NCI-H187 (cell line): ENCODE measurements around the gene TPSAB1.
A peak's percentile ranks its signal among the peaks of the same experiment; 100 is the strongest.
"Not testable (repeated sequence)": the region's sequence is repeated elsewhere in the genome, so short reads cannot be mapped to it uniquely, and the experiment has no call there.

Experiments used
- DNase-seq, 2 experiments: peaks; one replicate each; lab custom pipeline; 2025; lab: John Stamatoyannopoulos, UW

The TPSAB1 gene

GRCh38 chr16:1247903-1248537 lies 7.5 kb downstream of the TPSAB1 start:
- not testable (repeated sequence) for DNase-seq

- DNase-seq, result not testable (repeated sequence)
These were observed 8.7 kb downstream of the TPSAB1 start for GRCh38 chr16:1249031-1249755.

DNA sequence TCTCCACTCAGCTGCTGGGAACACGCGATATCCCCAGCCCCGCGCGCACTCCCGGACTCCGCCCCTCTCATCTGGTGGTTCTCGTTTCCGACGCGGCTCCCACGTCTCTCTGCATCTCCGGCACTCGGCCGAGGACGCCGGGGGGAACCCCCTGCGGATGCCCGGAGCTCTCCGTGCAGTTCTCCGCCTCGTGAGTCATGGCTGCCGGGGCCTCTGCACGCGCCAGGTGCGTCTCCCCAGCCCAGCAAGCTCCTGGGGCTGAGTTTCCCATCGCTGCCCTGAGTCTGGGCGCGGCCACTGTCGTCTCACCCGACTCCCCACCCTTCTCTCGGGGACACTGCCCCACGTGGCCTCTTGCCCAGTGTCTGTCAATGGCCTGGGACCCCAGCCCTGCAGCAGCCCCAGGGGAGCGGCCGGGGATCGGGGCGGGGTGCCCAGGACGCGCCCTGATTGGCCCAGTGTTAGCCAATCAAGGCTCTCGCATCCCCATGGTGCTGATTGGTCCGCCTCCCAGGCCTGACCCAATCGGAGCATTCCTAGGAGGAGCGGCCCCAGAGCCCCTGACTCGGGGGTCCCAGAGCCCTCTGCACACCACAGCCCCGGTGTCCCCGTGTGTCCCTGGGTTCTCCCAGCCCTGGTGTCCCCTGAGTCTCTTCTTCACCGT lies 13.3 kb downstream of the TPSAB1 start:
- DNase-seq, result not testable (repeated sequence)

- DNase-seq, result not testable (repeated sequence)
These were observed 14.3 kb downstream of the TPSAB1 start for GRCh38 chr16:1254821-1255220.

- DNase-seq, result not testable (repeated sequence)
These were observed 15.0 kb downstream of the TPSAB1 start, which contains the start of gene TPSD1 for GRCh38 chr16:1255276-1256122. Gene TPSD1 (plus strand): TSS chr16:1256069. CDS start chr16:1256281, 212 bp downstream.

DNA sequence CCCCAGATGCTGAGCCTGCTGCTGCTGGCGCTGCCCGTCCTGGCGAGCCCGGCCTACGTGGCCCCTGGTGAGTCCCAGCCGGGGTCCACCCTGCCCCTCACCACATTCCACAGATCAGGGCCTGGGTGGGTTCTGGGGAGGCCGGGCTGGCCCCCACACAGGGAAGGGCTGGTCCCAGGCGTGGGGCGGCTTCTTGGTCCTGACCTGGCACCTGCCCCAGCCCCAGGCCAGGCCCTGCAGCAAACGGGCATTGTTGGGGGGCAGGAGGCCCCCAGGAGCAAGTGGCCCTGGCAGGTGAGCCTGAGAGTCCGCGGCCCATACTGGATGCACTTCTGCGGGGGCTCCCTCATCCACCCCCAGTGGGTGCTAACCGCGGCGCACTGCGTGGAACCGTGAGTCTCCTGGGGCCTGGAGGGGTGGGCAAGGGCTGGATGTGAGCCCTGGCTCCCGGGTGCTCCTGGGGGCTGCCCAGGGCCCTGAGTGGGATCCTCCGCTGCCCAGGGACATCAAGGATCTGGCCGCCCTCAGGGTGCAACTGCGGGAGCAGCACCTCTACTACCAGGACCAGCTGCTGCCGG lies 15.9 kb downstream of the TPSAB1 start:
- DNase-seq, result not testable (repeated sequence)

- no peak for DNase-seq
These were observed 16.4 kb downstream of the TPSAB1 start for GRCh38 chr16:1256874-1257322.

- no peak for DNase-seq
These were observed 17.2 kb downstream of the TPSAB1 start for GRCh38 chr16:1257561-1258224.

- DNase-seq, result no peak
These were observed 17.7 kb downstream of the TPSAB1 start for GRCh38 chr16:1258225-1258600.

- no peak for DNase-seq
These were observed 18.6 kb downstream of the TPSAB1 start for GRCh38 chr16:1258906-1259759.

DNA sequence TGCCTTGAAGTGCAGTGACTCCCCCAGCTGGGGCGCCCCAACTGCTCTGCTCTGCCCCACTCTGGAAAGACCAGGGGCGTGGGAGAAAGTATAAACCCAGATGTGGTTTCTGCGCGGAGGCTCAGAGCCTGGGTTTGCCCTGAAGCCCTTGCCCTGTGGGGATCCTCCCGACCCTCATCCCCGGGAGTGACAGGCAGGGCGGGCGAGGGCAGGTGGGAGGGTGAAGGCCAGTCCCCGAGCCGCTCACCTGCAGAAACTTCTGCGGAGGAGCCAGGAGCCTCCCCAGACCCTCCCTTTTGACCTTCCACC lies 19.2 kb downstream of the TPSAB1 start:
- DNase-seq, result no peak

GRCh38 chr16:1260101-1260680 lies 19.7 kb downstream of the TPSAB1 start:
- no peak for DNase-seq

GRCh38 chr16:1261131-1261892 lies 20.8 kb downstream of the TPSAB1 start:
- DNase-seq, result peak in 1 of 2 experiments; percentile 29

DNA sequence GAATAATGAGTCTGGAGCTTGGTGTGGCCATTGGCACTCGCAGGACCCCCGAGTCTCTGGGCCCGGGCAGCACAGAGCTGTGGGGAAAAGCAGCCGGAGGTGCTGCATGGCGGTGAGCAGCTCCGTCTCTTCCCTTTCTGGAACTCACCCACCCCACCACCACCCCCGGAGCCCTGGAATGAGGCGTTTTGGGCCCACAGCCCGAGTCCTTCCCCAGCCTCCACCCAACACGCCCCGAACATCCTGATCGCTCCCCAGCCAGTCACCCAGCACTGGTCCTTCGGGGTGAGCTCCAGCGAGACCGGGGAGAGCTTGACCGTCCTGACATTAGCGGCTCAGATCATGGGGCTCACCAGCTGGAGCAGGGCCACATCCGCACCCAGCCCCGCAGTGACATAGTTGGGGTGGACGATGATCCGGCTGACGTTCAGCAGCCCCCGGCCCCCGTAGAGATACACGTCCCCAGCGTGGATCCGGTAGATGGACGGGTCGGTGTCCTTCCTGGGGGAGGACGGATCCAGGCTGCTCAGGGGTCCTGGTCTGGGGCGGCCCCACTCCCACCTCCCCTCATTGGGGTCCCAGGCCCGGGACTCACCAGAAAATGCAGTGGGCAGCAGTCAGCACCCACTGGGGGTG lies 21.8 kb downstream of the TPSAB1 start:
- DNase-seq, result no peak

GRCh38 chr16:1262846-1263221 lies 22.3 kb downstream of the TPSAB1 start:
- no peak for DNase-seq

DNA sequence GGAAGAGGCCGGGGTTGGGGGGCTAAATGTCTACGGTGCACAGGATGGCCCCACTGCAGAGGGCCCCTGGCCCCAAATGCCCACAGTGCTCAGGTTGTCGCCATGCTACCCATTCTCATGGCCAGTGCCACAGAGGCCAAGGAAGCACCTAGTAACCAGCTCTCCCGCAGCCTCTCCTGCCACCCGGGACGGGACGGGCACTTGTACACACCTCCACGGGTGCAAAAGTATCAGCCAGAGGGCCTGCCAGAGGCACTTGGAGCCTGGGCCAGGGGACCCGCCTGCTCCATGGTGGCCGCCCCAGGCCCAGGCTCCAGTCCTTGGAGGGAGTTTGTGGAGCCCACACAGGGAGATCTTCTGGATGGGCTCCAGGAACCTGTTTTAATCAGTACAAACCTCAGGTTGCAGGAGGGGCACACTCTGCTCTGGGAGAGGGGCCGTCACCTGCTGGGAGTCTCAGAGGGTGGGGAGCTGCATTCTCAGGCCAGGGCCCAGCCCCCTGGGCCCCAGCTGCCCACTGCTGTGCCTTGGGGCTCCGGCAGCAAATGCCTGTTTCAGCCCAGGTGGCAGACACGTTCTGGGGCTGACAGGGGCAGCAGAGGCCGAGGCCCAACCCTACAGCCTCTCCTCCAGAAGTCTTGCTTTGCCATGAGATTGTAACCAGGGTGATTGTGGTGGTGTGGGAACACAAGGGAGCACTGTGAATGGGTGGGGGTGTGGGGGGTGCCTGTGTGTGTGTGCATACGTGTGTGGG lies 23.3 kb downstream of the TPSAB1 start:
- DNase-seq, result no peak

DNA sequence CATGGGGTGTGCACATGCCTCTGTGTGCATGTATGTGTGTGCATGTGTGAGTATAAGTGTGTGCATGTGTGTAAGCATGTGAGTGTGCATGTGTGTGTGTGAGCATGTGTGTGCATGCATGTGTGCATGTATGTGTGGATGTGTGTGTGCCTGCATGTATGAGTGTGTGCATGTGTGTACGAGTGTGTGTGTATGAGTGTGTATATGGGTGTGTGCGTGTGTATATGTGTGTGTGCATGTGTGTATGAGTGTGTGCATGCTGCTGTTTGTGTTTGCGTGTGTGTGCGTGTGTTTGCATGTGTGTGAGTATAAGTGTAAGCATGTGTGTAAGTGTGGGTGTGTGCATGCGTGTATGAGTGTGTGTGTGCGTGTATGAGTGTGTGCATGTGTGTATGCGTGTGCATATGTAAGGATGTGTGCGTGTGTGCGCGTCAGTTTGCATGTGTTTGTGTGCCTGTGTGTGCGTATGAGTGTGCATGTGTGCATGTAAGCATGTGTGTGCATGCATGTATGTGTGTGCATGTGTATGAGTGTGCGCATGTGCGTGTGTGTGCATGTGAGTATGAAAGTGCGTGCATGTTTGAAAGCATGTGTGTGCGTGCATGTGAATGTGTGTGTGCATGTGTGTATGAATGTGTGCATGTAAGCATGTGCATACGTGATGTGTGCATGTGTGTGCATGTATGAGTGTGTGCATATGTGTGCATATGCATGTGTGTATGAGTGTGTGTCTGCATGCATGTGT lies 24.0 kb downstream of the TPSAB1 start:
- no peak for DNase-seq
